ENCODE data around the gene ABCC6. TPM values are rescaled to one million over a fixed set of nuclear protein-coding genes. Genes with fewer than 3 reads are reported as not detected.
"Not testable (repeated sequence)": the region's sequence is repeated elsewhere in the genome, so short reads cannot be mapped to it uniquely, and the experiment has no call there.

The ABCC6 gene
- total RNA-seq, 2 donors from 2014 or later = 0.24 TPM; not detected in 1

GRCh38 chr16:16151315-16151714, 72.0 kb downstream of the ABCC6 start:
- no peaks in the 10 kb centered on the region for H3K9me3 Mint-ChIP-seq
- ATAC-seq (replicated peaks) = peak; percentile 63
- H3K27ac Mint-ChIP-seq = peak overlapping the region; percentile 66
- H3K36me3 Mint-ChIP-seq (ENCODE audit: low read depth) = no peaks in the 10 kb centered on the region
- peaks cover 5% of the 10 kb centered on the region for H3K4me1 Mint-ChIP-seq
- H3K27me3 Mint-ChIP-seq = no peaks in the 10 kb centered on the region
- no peak overlapping the region for H3K4me3 Mint-ChIP-seq

GRCh38 chr16:16150878-16151152, 72.5 kb downstream of the ABCC6 start:
- Mint-ChIP-seq H3K27me3 (no peaks in the 10 kb centered on the region), H3K27ac (peak overlapping the region; percentile 66), H3K9me3 (no peaks in the 10 kb centered on the region), H3K4me3 (no peak overlapping the region), H3K36me3 (ENCODE audit: low read depth) (peaks cover under 1% of the 10 kb centered on the region), H3K4me1 (peaks cover 5% of the 10 kb centered on the region)
- no peak for ATAC-seq (replicated peaks)

- Mint-ChIP-seq H3K4me1 (peaks cover 5% of the 10 kb centered on the region), H3K9me3 (no peaks in the 10 kb centered on the region), H3K36me3 (ENCODE audit: low read depth) (peaks cover 6% of the 10 kb centered on the region), H3K4me3 (no peak overlapping the region), H3K27me3 (no peaks in the 10 kb centered on the region), H3K27ac (no peak overlapping the region)
- ATAC-seq (replicated peaks) = no peak
These were observed 73.0 kb downstream of the ABCC6 start for GRCh38 chr16:16150117-16150877.

GRCh38 chr16:16149710-16150116, 73.6 kb downstream of the ABCC6 start:
- Mint-ChIP-seq H3K36me3 (ENCODE audit: low read depth) (peaks cover 12% of the 10 kb centered on the region), H3K27me3 (no peaks in the 10 kb centered on the region), H3K9me3 (no peaks in the 10 kb centered on the region), H3K4me3 (no peak overlapping the region), H3K27ac (no peak overlapping the region), H3K4me1 (peaks cover 5% of the 10 kb centered on the region)
- no peak for ATAC-seq (replicated peaks)

- H3K9me3 Mint-ChIP-seq = no peaks in the 10 kb centered on the region
- H3K4me1 Mint-ChIP-seq = peaks cover 5% of the 10 kb centered on the region
- peaks cover 21% of the 10 kb centered on the region for H3K36me3 Mint-ChIP-seq (ENCODE audit: low read depth)
- H3K27me3 Mint-ChIP-seq = no peaks in the 10 kb centered on the region
- no peak overlapping the region for H3K4me3 Mint-ChIP-seq
- no peak overlapping the region for H3K27ac Mint-ChIP-seq
- ATAC-seq (replicated peaks) = no peak
These were observed 74.5 kb downstream of the ABCC6 start for GRCh38 chr16:16148755-16149154.

GRCh38 chr16:16148000-16148599, 75.2 kb downstream of the ABCC6 start:
- H3K4me3 Mint-ChIP-seq; H3K27ac Mint-ChIP-seq; H3K9me3 Mint-ChIP-seq; H3K27me3 Mint-ChIP-seq; H3K4me1 Mint-ChIP-seq; ATAC-seq (replicated peaks): not testable (repeated sequence)
- H3K36me3 Mint-ChIP-seq (ENCODE audit: low read depth) = peaks cover 26% of the 10 kb centered on the region

- H3K27ac Mint-ChIP-seq = no peak overlapping the region
- H3K4me1 Mint-ChIP-seq = peaks cover 5% of the 10 kb centered on the region
- ATAC-seq (replicated peaks) = no peak
These were observed 75.8 kb downstream of the ABCC6 start for GRCh38 chr16:16147316-16147999.

GRCh38 chr16:16146380-16147315, 76.6 kb downstream of the ABCC6 start:
- Mint-ChIP-seq H3K4me3 (no peak overlapping the region), H3K36me3 (ENCODE audit: low read depth) (peaks cover 39% of the 10 kb centered on the region), H3K27ac (no peak overlapping the region), H3K27me3 (no peaks in the 10 kb centered on the region), H3K9me3 (no peaks in the 10 kb centered on the region), H3K4me1 (peaks cover 5% of the 10 kb centered on the region)
- no peak for ATAC-seq (replicated peaks)

More at GRCh38 chr16:16147316-16147999, 75.8 kb downstream of the ABCC6 start:
- H3K36me3 Mint-ChIP-seq (ENCODE audit: low read depth) = peaks cover 32% of the 10 kb centered on the region
- no peak overlapping the region for H3K4me3 Mint-ChIP-seq
- H3K27me3 Mint-ChIP-seq = no peaks in the 10 kb centered on the region
- no peaks in the 10 kb centered on the region for H3K9me3 Mint-ChIP-seq

GRCh38 chr16:16145286-16145685, 78.0 kb downstream of the ABCC6 start:
- H3K27me3 Mint-ChIP-seq = no peaks in the 10 kb centered on the region

GRCh38 chr16:16144416-16144815, 78.9 kb downstream of the ABCC6 start:
- Mint-ChIP-seq H3K27ac (no peak overlapping the region), H3K4me3 (no peak overlapping the region), H3K27me3 (no peaks in the 10 kb centered on the region), H3K36me3 (ENCODE audit: low read depth) (peaks cover 62% of the 10 kb centered on the region), H3K9me3 (no peaks in the 10 kb centered on the region), H3K4me1 (no peaks in the 10 kb centered on the region)
- peak; percentile 72 for ATAC-seq (replicated peaks)

More at GRCh38 chr16:16145286-16145685, 78.0 kb downstream of the ABCC6 start:
- no peaks in the 10 kb centered on the region for H3K4me1 Mint-ChIP-seq
- H3K36me3 Mint-ChIP-seq (ENCODE audit: low read depth) = peaks cover 53% of the 10 kb centered on the region
- no peak for ATAC-seq (replicated peaks)
- no peak overlapping the region for H3K27ac Mint-ChIP-seq
- no peak overlapping the region for H3K4me3 Mint-ChIP-seq
- H3K9me3 Mint-ChIP-seq = no peaks in the 10 kb centered on the region

GRCh38 chr16:16143931-16144330, 79.4 kb downstream of the ABCC6 start:
- H3K27me3 Mint-ChIP-seq = no peaks in the 10 kb centered on the region
- no peak overlapping the region for H3K27ac Mint-ChIP-seq
- no peak overlapping the region for H3K4me3 Mint-ChIP-seq
- ATAC-seq (replicated peaks) = no peak
- no peaks in the 10 kb centered on the region for H3K9me3 Mint-ChIP-seq
- peaks cover 66% of the 10 kb centered on the region for H3K36me3 Mint-ChIP-seq (ENCODE audit: low read depth)
- no peaks in the 10 kb centered on the region for H3K4me1 Mint-ChIP-seq

- Mint-ChIP-seq H3K4me1 (no peaks in the 10 kb centered on the region), H3K36me3 (ENCODE audit: low read depth) (peaks cover 74% of the 10 kb centered on the region), H3K27me3 (no peaks in the 10 kb centered on the region), H3K4me3 (no peak overlapping the region), H3K9me3 (no peaks in the 10 kb centered on the region), H3K27ac (no peak overlapping the region)
- no peak for ATAC-seq (replicated peaks)
These were observed 80.1 kb downstream of the ABCC6 start for GRCh38 chr16:16143038-16143763.

GRCh38 chr16:16141784-16142396, 81.4 kb downstream of the ABCC6 start:
- Mint-ChIP-seq H3K4me1 (no peaks in the 10 kb centered on the region), H3K27ac (no peak overlapping the region), H3K27me3 (no peaks in the 10 kb centered on the region), H3K9me3 (no peaks in the 10 kb centered on the region), H3K36me3 (ENCODE audit: low read depth) (peaks cover 84% of the 10 kb centered on the region), H3K4me3 (no peak overlapping the region)
- no peak for ATAC-seq (replicated peaks)

All from activated T-helper 17 cell treated with anti-CD3 and anti-CD28 coated beads, Interleukin-2, amount 50 U/mL, for 72 hours (primary cell).